Prostate gland (tissue), 2 donors: ENCODE measurements around the gene RER1.

Source experiments
- POLR2A ChIP-seq: fragments of 450-650 bp; IDR thresholded peaks from one replicate; pipeline ENCODE4 v1.6.1; 2016; ENCODE audit warnings: antibody characterized with exemption, mild to moderate bottlenecking
- POLR2AphosphoS5 ChIP-seq: sonication (generic); formaldehyde crosslinking; IDR thresholded peaks from one replicate; pipeline ENCODE4 v1.6.1; 2017; ENCODE audit warnings: antibody characterized with exemption
- TF ChIP-seq, protein P1 (sequence below), 4 experiments: fragments of 200-600 bp in 2 of 4; fragments of 450-650 bp in 2 of 4; sonication (generic) in 2 of 4; IDR thresholded peaks; 1 replicate in 3 of 4; 2 replicates in 1 of 4; pipeline ENCODE4 v1.5.1; 2016 to 2019; ENCODE audit warnings: antibody characterized with exemption in 4 of 4, mild to moderate bottlenecking in 2 of 4, moderate library complexity in 2 of 4

DNA sequence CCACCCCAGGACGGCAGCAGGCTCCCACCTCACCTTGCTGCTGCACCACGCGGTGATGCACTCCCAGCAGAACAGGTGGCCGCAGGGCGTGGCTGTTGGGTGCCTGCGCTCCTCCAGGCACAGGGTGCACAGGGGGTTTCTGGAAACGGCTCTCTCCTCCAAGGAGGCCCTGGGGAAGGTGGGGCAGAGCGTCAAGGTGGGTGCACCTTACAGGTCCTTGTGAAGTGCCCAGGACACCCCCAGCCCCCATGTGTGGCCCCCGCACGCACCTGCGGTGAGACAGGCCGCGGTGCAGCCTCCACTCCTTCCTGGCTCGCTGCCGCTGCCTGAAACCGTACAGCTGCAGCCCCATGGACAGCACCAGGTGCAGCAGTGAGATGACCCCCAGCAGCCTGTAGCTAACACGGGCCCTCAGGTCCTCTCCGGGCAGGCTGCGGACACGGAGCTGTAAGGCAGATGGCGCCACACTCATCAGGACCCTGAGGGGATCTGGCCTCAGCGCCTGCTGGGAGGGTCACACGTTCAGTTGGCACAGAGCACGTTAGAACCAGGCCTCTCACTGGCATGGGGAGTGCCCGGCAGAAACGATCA, 14.9 kb downstream of the RER1 start:
- TF ChIP-seq, protein P1, sequence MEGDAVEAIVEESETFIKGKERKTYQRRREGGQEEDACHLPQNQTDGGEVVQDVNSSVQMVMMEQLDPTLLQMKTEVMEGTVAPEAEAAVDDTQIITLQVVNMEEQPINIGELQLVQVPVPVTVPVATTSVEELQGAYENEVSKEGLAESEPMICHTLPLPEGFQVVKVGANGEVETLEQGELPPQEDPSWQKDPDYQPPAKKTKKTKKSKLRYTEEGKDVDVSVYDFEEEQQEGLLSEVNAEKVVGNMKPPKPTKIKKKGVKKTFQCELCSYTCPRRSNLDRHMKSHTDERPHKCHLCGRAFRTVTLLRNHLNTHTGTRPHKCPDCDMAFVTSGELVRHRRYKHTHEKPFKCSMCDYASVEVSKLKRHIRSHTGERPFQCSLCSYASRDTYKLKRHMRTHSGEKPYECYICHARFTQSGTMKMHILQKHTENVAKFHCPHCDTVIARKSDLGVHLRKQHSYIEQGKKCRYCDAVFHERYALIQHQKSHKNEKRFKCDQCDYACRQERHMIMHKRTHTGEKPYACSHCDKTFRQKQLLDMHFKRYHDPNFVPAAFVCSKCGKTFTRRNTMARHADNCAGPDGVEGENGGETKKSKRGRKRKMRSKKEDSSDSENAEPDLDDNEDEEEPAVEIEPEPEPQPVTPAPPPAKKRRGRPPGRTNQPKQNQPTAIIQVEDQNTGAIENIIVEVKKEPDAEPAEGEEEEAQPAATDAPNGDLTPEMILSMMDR (IDR thresholded peaks at IDR 0.05) = no peak
- TF ChIP-seq POLR2AphosphoS5 (no peak), POLR2A (no peak)
